Esophagus squamous epithelium (tissue), 5 donors: ENCODE results near the gene LAPTM5. TPM values are rescaled to one million over a fixed set of nuclear protein-coding genes. Genes with fewer than 3 reads are reported as not detected.

Experiments used
- DNase-seq: peaks from one replicate; lab custom pipeline; 2025; lab: John Stamatoyannopoulos, UW
- H3K27ac ChIP-seq, 4 donors: fragments of 200-600 bp; sonication (generic); one replicate each; pipeline ENCODE4 v1.5.1; 2016 to 2019; ENCODE audit warnings: mild to moderate bottlenecking in 1 of 4
- H3K27me3 ChIP-seq, 4 donors: fragments of 200-600 bp; sonication (generic); 1 replicate in 3 of 4; 2 replicates in 1 of 4; pipeline versions ENCODE4 v1.5.1 to v1.6.0; 2017 to 2021; ENCODE audit warnings: antibody characterized with exemption in 1 of 4
- H3K36me3 ChIP-seq, 3 donors: fragments of 200-600 bp; sonication (generic); one replicate each; pipeline ENCODE4 v1.5.1; 2016 to 2019
- H3K4me1 ChIP-seq, 3 donors: fragments of 200-600 bp; sonication (generic); one replicate each; pipeline ENCODE4 v1.5.1; 2017 to 2019
- H3K4me3 ChIP-seq, 4 donors: fragments of 200-600 bp; sonication (generic); 1 replicate in 3 of 4; 2 replicates in 1 of 4; pipeline ENCODE4 v1.5.1; 2016 to 2019; ENCODE audit warnings: mild to moderate bottlenecking in 2 of 4, moderate library complexity in 1 of 4
- H3K9me3 ChIP-seq, 3 donors: fragments of 200-600 bp; sonication (generic); one replicate each; pipeline ENCODE4 v1.5.1; 2016 to 2019
- POLR2A ChIP-seq, 4 donors: fragments of 450-650 bp; IDR thresholded peaks; one replicate each; pipeline ENCODE4 v1.6.1; 2017; ENCODE audit warnings: antibody characterized with exemption in 4 of 4, mild to moderate bottlenecking in 4 of 4, moderate library complexity in 3 of 4
- WGBS, 2 donors: methylation state at CpG; one replicate each; pipeline ENCODE4 v1.1.5; 2018; 5-methylcytosine and 5-hydroxymethylcytosine counted together
- intact Hi-C: fragments of 100-400 bp; cut with DNase I; formaldehyde crosslinking; loops from one replicate; pipeline ENCODE4 v1.15.0; 2022
- total RNA-seq, 4 donors: library from RNA; depleted of rRNA; stranded (reverse); fragments of >200 nt; gene quantifications; one replicate each; pipeline ENCODE4 v1.1.0, GENCODE V29; 2016
- TF ChIP-seq, protein P1 (sequence below), 6 experiments: fragments of 450-650 bp in 4 of 6; fragments of 200-600 bp in 2 of 6; sonication (generic) in 2 of 6; IDR thresholded peaks; one replicate each; pipeline ENCODE4 v1.5.1; 2016 to 2019; ENCODE audit warnings: antibody characterized with exemption in 6 of 6, mild to moderate bottlenecking in 4 of 6, moderate library complexity in 4 of 6
- donor health status: DM: yes; HTN: yes; CAD: no.

The LAPTM5 gene
- total RNA-seq, 4 donors from 2014 or later: 6.3 to 53.4 (median 24.6) TPM

DNA sequence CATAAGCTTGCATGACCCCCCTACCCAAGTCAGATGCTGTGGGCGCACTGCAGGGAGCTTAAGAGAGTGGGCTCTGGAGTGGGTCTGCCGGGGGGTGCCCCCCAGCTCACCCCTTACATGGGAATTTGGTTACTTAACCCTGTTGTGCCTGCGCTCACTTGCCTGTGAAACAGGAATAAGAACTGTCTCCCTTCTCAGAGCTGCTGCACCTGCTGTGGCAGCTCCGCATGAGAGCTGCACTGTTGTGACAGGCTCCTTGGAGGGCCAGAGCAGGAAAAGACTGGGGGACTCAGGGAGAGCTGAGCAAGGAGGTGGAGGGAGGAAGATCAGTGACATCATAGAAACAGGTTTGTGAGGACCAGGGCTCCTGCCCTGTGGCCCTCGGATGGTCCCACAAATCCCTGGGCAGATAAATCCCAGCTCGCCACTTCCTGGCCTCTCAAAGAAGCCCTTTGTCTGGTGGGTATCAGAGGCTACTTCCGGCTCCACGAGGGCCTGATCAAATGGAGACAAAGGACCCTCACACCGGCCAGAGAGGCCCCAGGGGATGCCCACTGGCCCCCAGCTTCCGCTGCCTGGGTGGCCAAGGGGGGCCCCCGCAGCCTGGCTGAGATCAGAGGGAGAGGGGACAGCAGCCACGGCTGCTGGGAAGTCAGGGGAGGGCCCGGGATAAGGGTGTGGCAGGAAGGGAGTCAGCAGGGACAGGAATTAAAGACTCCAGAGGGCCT, 28.9 kb upstream of the LAPTM5 start:
- Histone ChIP-seq H3K27me3 (peaks cover 0 to 69% (median 0%) of the 10 kb centered on the region in 4 donors), H3K36me3 (no peaks in the 10 kb centered on the region), H3K4me1 (peaks cover 0 to 9% (median 5%) of the 10 kb centered on the region in 3 donors), H3K9me3 (no peaks in the 10 kb centered on the region), H3K27ac (no peak overlapping the region), H3K4me3 (no peak overlapping the region)
- WGBS, 2 donors: 73 to 74% methylated on average over 6 to 7 of the region's 13 CpGs
- no peak for TF ChIP-seq POLR2A (IDR thresholded peaks at IDR 0.05)
- TF ChIP-seq, protein P1, sequence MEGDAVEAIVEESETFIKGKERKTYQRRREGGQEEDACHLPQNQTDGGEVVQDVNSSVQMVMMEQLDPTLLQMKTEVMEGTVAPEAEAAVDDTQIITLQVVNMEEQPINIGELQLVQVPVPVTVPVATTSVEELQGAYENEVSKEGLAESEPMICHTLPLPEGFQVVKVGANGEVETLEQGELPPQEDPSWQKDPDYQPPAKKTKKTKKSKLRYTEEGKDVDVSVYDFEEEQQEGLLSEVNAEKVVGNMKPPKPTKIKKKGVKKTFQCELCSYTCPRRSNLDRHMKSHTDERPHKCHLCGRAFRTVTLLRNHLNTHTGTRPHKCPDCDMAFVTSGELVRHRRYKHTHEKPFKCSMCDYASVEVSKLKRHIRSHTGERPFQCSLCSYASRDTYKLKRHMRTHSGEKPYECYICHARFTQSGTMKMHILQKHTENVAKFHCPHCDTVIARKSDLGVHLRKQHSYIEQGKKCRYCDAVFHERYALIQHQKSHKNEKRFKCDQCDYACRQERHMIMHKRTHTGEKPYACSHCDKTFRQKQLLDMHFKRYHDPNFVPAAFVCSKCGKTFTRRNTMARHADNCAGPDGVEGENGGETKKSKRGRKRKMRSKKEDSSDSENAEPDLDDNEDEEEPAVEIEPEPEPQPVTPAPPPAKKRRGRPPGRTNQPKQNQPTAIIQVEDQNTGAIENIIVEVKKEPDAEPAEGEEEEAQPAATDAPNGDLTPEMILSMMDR (IDR thresholded peaks at IDR 0.05): no peak
- intact Hi-C loops: no loop called here
- DNase-seq: no peak

DNA sequence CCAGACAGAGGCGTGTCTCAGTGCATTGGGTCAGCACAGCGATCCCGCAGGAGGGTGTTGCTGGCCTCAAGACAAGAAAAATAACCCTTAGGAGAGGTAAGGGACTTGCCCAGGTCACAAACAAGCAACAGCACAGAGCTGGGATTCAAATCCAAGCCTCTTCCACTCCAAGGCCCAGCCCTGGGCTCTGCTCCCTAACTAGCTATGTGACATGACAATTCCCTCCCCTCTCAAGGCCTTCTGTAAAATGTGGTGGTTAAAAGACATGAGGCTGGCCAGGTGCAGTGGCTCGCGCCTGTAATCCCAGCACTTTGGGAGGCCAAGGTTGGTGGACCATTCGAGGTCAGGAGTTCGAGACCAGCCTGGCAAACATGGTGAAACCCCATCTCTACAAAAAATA, 28.1 kb upstream of the LAPTM5 start:
- no peak for DNase-seq
- Histone ChIP-seq H3K4me3 (no peak overlapping the region), H3K27me3 (peaks cover 0 to 70% (median 0%) of the 10 kb centered on the region in 4 donors), H3K4me1 (peaks cover 0 to 9% (median 5%) of the 10 kb centered on the region in 3 donors), H3K27ac (no peak overlapping the region), H3K36me3 (no peaks in the 10 kb centered on the region), H3K9me3 (no peaks in the 10 kb centered on the region)
- 87 to 92% methylated on average over 3 to 4 of the region's 7 CpGs for WGBS, 2 donors
- intact Hi-C loops: no loop called here
- TF ChIP-seq POLR2A (IDR thresholded peaks at IDR 0.05): no peak
- TF ChIP-seq, protein P1 (IDR thresholded peaks at IDR 0.05): no peak

DNA sequence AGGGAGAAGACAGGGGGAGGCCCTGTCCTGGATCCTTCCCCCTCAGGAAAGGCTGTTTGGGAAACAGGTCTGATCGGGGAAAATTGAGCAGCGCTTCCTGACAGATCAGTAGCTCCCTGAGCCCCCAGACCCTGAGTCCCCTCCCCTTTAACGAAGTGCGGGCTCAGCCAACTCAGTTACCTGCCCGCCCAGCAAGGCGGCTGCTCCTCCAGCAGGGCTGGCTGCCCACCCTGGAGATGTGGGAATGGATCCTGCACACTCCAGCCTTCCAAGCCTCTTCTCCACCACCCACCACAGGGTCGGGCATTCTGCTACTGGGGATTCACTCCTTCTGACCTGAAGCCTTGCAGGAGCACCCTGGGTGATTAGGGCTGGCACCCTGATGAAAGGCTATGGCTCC, 27.6 kb upstream of the LAPTM5 start:
- H3K36me3 ChIP-seq: no peaks in the 10 kb centered on the region
- 87 to 100% methylated on average over 1 to 3 of the region's 7 CpGs for WGBS, 2 donors
- intact Hi-C loops: no loop called here

DNA sequence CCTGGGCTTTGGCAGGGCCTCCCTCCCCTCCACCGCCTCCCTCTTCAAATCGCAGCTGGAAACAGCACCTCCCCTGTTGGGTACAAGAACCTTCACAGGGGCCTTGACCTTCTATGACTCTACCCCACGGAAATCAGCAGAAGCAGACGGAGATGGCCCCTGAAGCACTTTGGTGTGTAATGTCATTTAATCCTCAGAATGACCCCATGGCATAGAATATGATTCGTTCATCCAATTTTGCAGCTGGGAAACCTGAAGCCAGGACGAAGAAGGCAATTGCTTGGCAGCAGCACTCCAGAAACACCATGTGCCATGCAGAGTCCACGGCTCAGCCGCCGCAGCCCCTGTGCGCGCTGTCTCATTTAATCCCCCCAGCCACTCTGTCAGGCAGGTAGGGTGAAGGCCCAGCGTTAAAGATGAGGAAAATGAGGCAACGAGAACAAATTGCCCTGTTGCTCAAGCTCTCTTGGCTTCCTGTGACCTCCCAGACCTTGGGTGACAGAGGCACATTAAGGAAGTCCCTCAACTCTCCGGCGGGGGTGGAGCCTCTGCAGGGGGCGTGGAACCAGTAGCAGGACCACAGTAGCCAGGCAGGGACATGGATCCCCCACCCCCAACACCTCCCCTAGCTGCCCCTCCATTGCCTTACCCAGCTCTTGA, 25.8 kb upstream of the LAPTM5 start:
- Histone ChIP-seq H3K9me3 (no peaks in the 10 kb centered on the region), H3K27me3 (peaks cover 0 to 58% (median 0%) of the 10 kb centered on the region in 4 donors), H3K36me3 (no peaks in the 10 kb centered on the region), H3K27ac (no peak overlapping the region), H3K4me1 (peaks cover 0 to 11% (median 5%) of the 10 kb centered on the region in 3 donors), H3K4me3 (no peak overlapping the region)
- no peak for DNase-seq
- TF ChIP-seq, protein P1 (IDR thresholded peaks at IDR 0.05): peak in 1 of 6 experiments; percentile 1
- no peak for TF ChIP-seq POLR2A (IDR thresholded peaks at IDR 0.05)
- 35 to 47% methylated on average over 3 to 6 of the region's 16 CpGs for WGBS, 2 donors
- intact Hi-C loops: loop anchor here (5.0 kb wide), 1 partner anchor 129 kb away; no protein-coding TSS in a partner anchor

More for the DNA sequence above, 27.6 kb upstream of the LAPTM5 start:
- H3K9me3 ChIP-seq: no peaks in the 10 kb centered on the region
- peaks cover 0 to 9% (median 5%) of the 10 kb centered on the region in 3 donors for H3K4me1 ChIP-seq
- no peak for DNase-seq
- H3K27ac ChIP-seq: no peak overlapping the region
- TF ChIP-seq, protein P1 (IDR thresholded peaks at IDR 0.05): no peak
- TF ChIP-seq POLR2A (IDR thresholded peaks at IDR 0.05): no peak
- no peak overlapping the region for H3K4me3 ChIP-seq
- peaks cover 0 to 75% (median 0%) of the 10 kb centered on the region in 4 donors for H3K27me3 ChIP-seq
